A673 (cell line): ENCODE data around the gene MPPED2. TPM values are rescaled to one million over a fixed set of nuclear protein-coding genes. Genes with fewer than 3 reads are reported as not detected.

Source experiments
- BruUV-seq: library from RNA; stranded (reverse); fragments of 400-500 nt; replicated peaks from 2 replicates; lab custom pipeline; 2021; lab: Mats Ljungman, UMichigan
- CTCF ChIA-PET: fragments of 300-600 bp; sonication (Branson Sonifier 250); formaldehyde crosslinking; loops from one replicate; lab custom pipeline; 2022; ENCODE audit warnings: antibody characterized with exemption; lab: Charles Lee
- POLR2A ChIA-PET: fragments of 300-600 bp; sonication (Branson Sonifier 250); formaldehyde crosslinking; loops from one replicate; lab custom pipeline; 2022; ENCODE audit warnings: antibody characterized with exemption; ENCODE audit not compliant: low non-redundant PET; lab: Charles Lee
- DNase-seq: peaks from one replicate; pipeline ENCODE4 v3.0.0-alpha.2; 2015; ENCODE audit warnings: low spot score
- H3K27ac ChIP-seq: fragments of 200-600 bp; sonication (generic); 2 replicates; pipeline ENCODE4 v1.5.1; 2016; ENCODE audit warnings: mixed run types, low read depth, mild to moderate bottlenecking, mixed read lengths, antibody characterized with exemption, low read length; ENCODE audit not compliant: poor library complexity, severe bottlenecking
- H3K27me3 ChIP-seq: fragments of 200-600 bp; sonication (generic); replicated peaks from 2 replicates; pipeline ENCODE4 v1.6.1; 2017; ENCODE audit warnings: mixed run types, low read depth, mild to moderate bottlenecking, mixed read lengths, antibody characterized with exemption, low read length; ENCODE audit not compliant: insufficient read depth, poor library complexity
- H3K36me3 ChIP-seq: fragments of 200-600 bp; sonication (generic); 2 replicates; pipeline ENCODE4 v1.6.1; 2016; ENCODE audit warnings: mixed run types, mild to moderate bottlenecking, mixed read lengths, antibody characterized with exemption, low read length; ENCODE audit not compliant: insufficient read depth, poor library complexity, severe bottlenecking
- H3K4me1 ChIP-seq: fragments of 200-600 bp; sonication (generic); 2 replicates; pipeline ENCODE4 v1.6.1; 2017; ENCODE audit warnings: mixed run types, mild to moderate bottlenecking, mixed read lengths, antibody characterized with exemption, low read length; ENCODE audit not compliant: insufficient read depth, poor library complexity, severe bottlenecking
- H3K4me3 ChIP-seq: fragments of 200-600 bp; sonication (generic); 2 replicates; pipeline ENCODE4 v1.5.1; 2016; ENCODE audit warnings: low read depth, mixed run types, mild to moderate bottlenecking, mixed read lengths, low read length; ENCODE audit not compliant: poor library complexity, severe bottlenecking
- H3K9me3 ChIP-seq: fragments of 200-600 bp; sonication (generic); 2 replicates; pipeline ENCODE4 v1.6.1; 2016; ENCODE audit warnings: mixed run types, low read depth, mild to moderate bottlenecking, mixed read lengths, antibody characterized with exemption, low read length; ENCODE audit not compliant: poor library complexity, severe bottlenecking
- EZH2 ChIP-seq: fragments of 200-600 bp; sonication (generic); IDR thresholded peaks from 2 replicates; pipeline ENCODE4 v1.6.1; 2017; ENCODE audit warnings: borderline replicate concordance, low read depth, mild to moderate bottlenecking, mixed read lengths, antibody characterized with exemption, low read length; ENCODE audit not compliant: poor library complexity, severe bottlenecking
- intact Hi-C: fragments of 100-400 bp; cut with micrococcal nuclease; formaldehyde crosslinking; loops from one replicate; pipeline ENCODE4 v1.10.0; 2022; ENCODE audit not compliant: unreplicated experiment
- total RNA-seq: library from RNA; stranded (reverse); gene quantifications from 2 replicates; pipeline ENCODE4 v1.2.3, GENCODE V29; 2021
- TF ChIP-seq, protein P1 (sequence below): fragments of 300-800, 200-600 bp; sonication (generic); conservative IDR thresholded peaks from 2 replicates; pipeline ENCODE4 v1.5.1; 2017; ENCODE audit warnings: low read depth, mild to moderate bottlenecking, antibody characterized with exemption, low read length, moderate library complexity, mixed read lengths

MPPED2 gene
- total RNA-seq, 1 experiment from 2014 or later: 2.0 TPM

GRCh38 chr11:30543066-30543465, 43.1 kb downstream of the MPPED2 start:
- Histone ChIP-seq H3K4me3 (no peak overlapping the region), H3K27me3 (no peaks in the 10 kb centered on the region), H3K4me1 (no peaks in the 10 kb centered on the region), H3K9me3 (no peaks in the 10 kb centered on the region), H3K36me3 (no peaks in the 10 kb centered on the region), H3K27ac (no peak overlapping the region)
- no peak for TF ChIP-seq EZH2
- TF ChIP-seq, protein P1, sequence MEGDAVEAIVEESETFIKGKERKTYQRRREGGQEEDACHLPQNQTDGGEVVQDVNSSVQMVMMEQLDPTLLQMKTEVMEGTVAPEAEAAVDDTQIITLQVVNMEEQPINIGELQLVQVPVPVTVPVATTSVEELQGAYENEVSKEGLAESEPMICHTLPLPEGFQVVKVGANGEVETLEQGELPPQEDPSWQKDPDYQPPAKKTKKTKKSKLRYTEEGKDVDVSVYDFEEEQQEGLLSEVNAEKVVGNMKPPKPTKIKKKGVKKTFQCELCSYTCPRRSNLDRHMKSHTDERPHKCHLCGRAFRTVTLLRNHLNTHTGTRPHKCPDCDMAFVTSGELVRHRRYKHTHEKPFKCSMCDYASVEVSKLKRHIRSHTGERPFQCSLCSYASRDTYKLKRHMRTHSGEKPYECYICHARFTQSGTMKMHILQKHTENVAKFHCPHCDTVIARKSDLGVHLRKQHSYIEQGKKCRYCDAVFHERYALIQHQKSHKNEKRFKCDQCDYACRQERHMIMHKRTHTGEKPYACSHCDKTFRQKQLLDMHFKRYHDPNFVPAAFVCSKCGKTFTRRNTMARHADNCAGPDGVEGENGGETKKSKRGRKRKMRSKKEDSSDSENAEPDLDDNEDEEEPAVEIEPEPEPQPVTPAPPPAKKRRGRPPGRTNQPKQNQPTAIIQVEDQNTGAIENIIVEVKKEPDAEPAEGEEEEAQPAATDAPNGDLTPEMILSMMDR: no peak
- POLR2A ChIA-PET: no interaction called here
- no peak for DNase-seq
- no TSS peak for BruUV-seq
- CTCF ChIA-PET: interaction anchor here (0.7 kb wide), 1 partner anchor 104 kb away, joined by 10 read pairs; no protein-coding TSS in a partner anchor
- intact Hi-C loops: no loop called here

DNA sequence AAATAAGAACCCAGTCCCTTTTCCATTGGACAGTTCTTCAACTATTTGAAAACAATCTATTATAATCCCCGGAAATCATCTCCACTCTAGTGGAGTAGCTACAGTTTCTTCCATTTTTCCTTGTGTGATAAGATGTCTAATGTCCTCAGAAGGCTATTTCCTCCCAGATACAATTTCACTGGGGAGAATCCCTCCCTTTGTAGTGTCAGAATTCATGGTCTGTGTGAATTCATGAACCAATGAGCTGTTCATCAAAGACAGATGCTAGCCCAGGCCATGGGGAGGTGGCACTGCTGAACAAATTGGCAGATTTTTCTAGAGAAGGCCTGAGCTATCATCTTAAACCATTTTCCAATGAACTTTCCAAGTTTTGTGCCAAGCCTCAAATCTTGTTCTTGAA, 45.4 kb downstream of the MPPED2 start:
- H3K27ac ChIP-seq: no peak overlapping the region
- intact Hi-C loops: no loop called here
- H3K4me3 ChIP-seq: no peak overlapping the region
- ChIA-PET POLR2A (no interaction called here), CTCF (no interaction called here)
- no peaks in the 10 kb centered on the region for H3K9me3 ChIP-seq
- BruUV-seq: no TSS peak
- H3K36me3 ChIP-seq: no peaks in the 10 kb centered on the region
- peaks cover 6% of the 10 kb centered on the region for H3K27me3 ChIP-seq
- TF ChIP-seq EZH2: no peak
- TF ChIP-seq, protein P1: no peak
- no peak for DNase-seq
- no peaks in the 10 kb centered on the region for H3K4me1 ChIP-seq

DNA sequence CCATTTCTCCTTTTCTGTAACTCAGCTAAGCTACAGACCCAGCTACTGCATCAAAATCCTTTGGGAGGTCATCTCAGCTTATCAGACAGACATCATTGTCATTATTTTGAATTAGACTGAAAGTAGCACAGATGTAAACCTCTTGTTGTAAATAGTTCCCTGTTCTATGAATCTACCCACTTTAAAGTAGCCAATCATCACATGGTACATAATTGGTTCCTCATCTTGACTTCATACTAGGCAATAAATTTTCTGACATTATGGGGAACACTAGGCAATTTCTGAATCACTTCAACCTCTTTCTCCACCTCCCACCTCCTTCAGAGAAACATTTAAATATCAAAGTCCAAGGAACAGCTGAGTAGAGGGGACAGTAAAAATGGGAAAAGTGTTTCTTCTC, 47.9 kb downstream of the MPPED2 start:
- CTCF ChIA-PET: no interaction called here
- intact Hi-C loops: no loop called here

More for the DNA sequence above, 47.9 kb downstream of the MPPED2 start:
- H3K27ac ChIP-seq: no peak overlapping the region
- POLR2A ChIA-PET: no interaction called here
- no peak overlapping the region for H3K4me3 ChIP-seq
- no peaks in the 10 kb centered on the region for H3K4me1 ChIP-seq
- BruUV-seq: no TSS peak
- TF ChIP-seq, protein P1: no peak
- TF ChIP-seq EZH2: no peak
- peaks cover 6% of the 10 kb centered on the region for H3K27me3 ChIP-seq
- DNase-seq: no peak
- H3K36me3 ChIP-seq: no peaks in the 10 kb centered on the region
- H3K9me3 ChIP-seq: no peaks in the 10 kb centered on the region
